CD4-positive, alpha-beta T cell treated with Interleukin-6 for 4 hours (primary cell): ENCODE data around the gene PLEKHA7.
A peak's percentile ranks its signal among the peaks of the same experiment; 100 is the strongest.
"Not testable (repeated sequence)": the region's sequence is repeated elsewhere in the genome, so short reads cannot be mapped to it uniquely, and the experiment has no call there.

Experiments used
- DNase-seq: peaks from one replicate; pipeline ENCODE4 v3.0.0-alpha.2; 2020; ENCODE audit warnings: mixed read lengths

The PLEKHA7 gene

DNA sequence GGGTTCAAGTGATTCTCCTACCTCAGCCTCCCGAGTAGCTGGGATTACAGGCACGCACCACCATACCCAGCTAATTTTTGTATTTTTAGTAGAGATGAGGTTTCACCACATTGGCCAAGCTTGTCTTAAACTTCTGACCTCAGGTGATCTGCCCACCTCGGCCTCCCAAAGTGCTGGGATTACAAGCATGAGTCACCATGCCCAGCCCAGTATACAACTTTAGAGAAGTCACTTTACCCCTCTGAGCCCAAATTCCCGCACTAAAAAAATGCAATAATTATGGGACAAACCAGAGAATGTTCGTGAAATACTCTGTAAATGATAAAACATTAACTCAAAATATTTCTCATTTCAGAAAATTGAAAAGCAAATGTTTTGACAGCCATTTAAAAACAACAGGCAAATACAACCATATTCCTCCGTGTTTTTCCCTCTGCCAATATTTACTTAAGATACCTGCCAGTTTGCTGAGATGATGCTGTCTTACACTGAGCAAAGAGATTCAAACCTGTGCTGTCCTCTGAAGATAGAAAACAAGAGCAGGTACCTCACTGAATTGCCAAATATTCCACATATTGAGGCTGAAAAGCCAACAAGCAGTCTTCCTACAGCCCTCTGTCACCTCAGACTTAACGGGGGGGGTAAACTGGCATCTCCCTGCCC is 9.6 kb downstream of the PLEKHA7 start:
- no peak for DNase-seq

GRCh38 chr11:17003426-17003825 is 10.8 kb downstream of the PLEKHA7 start:
- DNase-seq = no peak

- no peak for DNase-seq
These were observed 11.7 kb downstream of the PLEKHA7 start for GRCh38 chr11:17002543-17002942.

DNA sequence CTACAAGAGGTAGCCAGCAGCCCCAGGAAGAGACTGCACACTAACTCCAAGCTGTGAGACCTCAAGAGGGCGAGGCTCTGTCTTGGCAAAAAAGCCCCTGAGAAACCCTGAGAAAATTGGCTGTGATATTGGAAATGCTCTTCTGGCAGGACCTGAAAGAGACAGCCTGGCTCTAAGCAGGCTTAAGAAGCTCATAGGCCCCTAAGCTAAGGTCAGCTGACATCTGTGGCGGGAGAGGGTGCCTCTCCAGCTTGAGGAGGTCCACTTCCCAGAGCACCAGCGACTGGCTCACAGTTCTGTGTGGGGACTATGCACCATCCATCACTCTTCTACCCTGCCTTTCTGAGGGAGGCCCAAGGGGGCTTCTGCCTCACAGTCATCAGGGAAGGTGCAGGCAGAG is 12.4 kb downstream of the PLEKHA7 start:
- no peak for DNase-seq

GRCh38 chr11:17000987-17001386 is 13.2 kb downstream of the PLEKHA7 start:
- DNase-seq = no peak

DNA sequence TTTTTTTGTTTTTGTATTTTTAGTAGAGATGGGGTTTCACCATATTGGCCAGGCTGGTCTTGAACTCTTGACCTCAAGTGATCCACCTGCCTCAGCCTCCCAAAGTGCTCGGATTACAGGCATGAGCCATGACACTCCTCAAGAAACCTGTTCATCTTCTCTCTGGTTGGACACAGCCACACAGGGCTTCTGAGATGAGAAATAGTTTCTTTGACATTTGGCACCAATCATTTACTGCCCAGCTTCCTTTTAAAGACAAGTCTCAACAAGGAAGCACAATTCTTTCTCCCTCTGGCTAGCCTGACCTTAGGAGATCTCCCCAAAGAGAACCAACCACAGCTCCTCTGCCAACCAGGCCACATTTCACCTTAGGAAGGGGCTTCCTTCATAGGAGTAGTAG is 14.0 kb downstream of the PLEKHA7 start:
- not testable (repeated sequence) for DNase-seq

- no peak for DNase-seq
These were observed 15.1 kb downstream of the PLEKHA7 start for GRCh38 chr11:16999116-16999515.

DNA sequence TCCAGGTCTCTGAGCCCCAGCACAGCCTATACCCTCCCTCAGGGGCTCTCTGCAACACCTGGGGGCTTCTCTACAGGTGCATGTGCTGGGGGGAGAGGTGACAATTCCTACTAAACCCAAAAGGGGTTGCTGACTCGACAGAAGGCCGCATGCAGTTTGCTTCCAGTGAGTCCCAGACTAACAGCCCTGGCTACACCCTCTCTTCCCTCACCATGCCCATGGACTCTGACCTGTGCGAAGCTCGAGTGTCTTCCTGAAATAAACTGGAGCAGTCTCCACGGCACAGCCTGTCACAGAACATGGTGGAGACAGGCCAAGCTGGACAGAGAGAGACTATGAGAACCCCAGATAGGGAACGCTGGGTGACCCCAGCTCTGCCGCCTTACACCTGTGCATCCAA is 16.6 kb downstream of the PLEKHA7 start:
- DNase-seq = no peak

GRCh38 chr11:16993495-16993894 is 20.7 kb downstream of the PLEKHA7 start:
- no peak for DNase-seq

DNA sequence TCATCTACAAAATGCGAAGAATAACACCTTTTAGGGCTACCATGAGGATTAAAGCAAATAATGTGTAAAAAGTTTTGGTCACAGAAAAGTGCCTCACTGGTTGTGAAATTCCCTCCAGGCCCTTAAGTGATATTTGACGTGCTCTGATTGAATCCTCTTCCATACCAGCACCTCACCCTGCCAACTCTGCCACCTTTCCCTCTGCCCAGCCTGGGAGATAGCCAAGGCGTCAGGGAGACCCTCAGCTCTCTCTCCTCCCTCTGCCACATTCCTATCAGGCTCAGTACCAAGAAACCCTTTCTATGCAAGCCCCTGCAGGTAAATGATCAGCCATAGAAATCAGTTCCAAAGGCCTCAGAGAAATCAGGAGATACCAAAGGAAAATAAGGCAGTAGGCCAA is 21.4 kb downstream of the PLEKHA7 start:
- no peak for DNase-seq

DNA sequence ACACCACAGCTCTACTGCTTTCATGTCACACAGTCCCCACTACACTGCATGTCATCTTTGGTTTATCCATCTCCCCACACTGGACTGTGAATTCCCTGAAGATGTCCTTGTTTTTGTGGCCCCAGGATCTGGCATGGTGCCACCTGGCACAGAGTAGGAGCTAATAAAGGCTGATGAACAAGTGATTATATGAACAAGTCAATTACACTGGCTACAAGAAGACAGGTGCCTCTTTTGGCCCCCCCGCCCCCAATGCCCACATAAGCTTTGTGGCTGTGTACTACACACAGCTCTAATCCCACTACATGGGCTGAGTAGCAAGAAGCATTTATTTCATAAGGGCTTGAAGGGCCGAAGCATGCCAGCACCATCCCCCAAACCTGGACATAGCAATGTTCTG is 24.7 kb downstream of the PLEKHA7 start:
- DNase-seq = no peak

DNA sequence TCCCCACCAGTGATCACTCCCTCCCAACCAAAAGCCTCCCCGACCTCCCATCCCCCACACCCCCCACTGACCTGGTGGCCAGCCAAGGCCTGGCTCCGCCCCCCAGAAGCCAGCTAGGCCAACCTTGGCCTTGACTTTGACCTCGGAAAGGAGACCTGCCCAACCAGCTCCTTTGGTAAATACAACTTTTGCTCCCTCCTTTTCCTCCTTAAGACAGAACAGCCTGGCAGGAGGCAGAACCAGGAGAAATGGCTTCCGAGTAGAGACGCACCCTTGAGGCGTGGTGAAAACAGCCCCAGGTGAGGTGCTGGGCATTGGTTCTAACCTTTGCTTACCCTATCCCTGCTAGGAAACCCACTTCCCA is 27.0 kb downstream of the PLEKHA7 start:
- DNase-seq = no peak

DNA sequence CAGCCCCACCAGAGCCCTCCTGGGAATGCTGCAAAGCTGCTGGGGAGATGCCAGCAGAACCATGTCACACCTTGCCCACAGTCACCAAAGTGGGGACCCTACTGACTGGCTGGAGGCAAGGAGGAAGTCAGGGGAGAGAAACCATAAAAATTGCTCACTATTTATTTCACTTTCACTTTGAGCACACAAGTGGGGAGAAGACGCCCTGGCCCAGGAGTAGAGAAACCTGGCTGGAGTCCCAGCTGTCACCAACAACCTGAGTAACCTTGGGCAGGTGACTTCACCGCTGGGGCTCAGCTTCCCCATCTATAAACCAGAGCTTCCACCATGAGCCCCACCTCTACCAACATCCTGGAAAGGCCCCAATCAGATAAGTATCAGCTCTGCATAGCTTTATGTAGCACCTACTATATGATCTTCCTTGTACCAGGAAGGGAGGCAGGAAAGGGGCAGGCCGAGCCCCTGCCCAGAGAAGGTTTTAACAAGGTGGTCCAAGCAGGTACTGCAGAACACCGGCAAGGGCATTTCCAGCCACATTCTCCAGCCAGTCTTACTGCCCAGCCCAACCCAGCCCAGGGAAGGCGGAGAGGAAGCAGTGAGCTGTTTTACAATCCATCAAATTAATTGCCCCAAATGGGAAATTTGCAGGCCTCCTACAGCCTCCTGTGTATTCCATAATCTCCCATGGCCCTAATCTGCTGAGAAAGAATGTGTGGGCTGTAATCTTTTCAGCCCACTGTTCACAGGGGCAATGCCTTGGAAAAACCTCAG is 27.6 kb downstream of the PLEKHA7 start:
- DNase-seq = peak; percentile 62

DNA sequence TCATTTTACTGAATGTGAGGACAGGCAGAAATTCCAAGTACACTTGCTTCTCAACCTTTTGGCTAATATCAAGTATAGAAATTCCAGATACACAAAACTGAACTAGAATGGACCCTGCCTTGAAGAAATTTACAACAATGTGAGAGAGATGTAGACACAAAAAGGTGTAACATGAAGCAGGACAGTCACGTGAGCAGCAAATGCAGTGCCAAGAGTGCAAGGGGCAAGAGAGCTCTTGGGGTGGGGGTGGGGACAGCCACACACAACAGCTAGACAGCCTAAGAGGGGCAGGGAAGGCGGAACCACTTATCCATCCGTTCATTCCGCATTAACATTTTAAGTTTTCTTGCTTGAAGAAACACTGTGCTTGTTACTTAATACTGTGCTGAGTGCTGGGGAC is 28.9 kb downstream of the PLEKHA7 start:
- no peak for DNase-seq

- DNase-seq = no peak
These were observed 30.0 kb downstream of the PLEKHA7 start for GRCh38 chr11:16984229-16984628.

DNA sequence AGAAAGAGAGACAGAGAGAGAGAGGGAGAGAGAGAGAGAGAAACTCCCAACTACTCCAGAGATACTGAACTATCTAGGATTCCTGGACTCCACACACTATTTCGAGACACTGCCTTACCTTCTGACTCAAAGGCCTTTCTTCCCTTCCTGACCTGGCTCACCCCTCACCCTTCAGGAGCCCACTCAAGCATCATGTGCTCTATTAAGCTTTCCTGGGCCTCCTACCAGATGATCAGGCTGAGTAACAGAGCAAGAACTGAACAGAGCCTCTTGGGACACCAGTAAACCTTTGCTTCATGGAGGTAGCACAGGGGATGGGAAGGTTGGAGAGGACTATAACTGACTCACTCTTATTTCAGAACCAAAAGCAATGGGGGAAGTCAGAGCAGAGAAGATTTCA is 31.4 kb downstream of the PLEKHA7 start:
- no peak for DNase-seq

DNA sequence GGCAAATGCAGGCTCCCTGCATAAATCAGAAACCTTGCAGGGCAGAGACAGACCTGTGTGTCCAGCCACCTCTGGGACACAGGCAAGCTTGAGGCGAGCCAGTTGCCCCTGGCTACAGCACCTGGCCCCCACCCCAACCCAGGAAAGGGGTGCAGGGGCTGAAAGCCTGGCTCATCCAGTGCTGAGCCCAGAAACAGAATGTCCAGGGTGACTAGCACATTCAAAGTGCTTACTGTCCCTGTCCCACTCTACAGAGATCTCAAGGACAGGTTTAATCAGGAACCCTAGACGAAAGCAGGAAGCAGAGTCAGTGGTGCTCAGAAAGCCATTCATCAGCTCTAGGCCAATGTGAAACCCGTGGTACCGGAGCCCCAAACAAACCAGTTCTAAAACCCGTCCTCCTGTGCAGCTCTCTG is 31.9 kb downstream of the PLEKHA7 start:
- DNase-seq = no peak

- no peak for DNase-seq
These were observed 32.5 kb downstream of the PLEKHA7 start for GRCh38 chr11:16981651-16982194.

DNA sequence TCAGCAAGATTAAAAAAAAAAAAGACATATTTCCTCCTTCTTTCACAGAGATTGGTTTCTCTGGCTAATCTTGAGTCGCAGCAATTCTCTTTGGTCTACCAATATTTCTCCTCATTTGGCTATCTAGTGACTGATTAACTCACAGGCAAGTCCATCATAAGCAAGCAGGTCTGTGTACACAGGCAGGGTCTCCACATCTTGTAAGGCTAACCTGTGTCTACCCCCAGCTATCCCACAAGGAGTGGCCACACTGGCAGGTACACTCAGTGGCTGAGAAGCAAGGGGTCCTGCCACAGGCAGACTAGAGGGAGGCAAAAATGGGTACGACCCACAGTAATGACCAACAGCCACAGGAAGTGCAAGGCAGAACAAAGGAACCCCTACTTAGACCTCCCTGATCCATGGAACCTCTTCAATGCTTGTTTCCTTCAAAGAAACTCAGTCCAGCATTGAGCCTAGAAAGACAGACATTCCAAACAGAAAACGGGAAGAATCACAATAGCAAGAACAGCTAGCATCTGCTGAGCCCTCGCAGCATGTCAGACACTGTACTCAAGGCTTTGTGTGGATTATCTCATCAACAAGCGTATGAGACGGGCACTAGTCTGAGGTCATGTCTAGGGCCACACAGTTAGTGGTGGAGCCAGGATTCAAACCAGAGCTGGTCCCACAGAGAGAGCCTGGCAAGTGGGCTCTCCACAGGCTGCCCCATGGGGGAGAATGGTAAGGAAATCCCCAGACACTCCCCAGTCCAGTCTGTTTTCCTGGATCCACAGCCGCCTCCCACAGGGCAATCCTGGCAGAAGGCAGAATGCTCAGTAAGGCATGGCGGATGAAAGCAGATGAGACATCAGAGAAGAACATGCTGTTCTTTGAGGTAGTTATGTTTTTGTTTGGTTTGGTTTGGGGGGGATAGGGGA is 34.3 kb downstream of the PLEKHA7 start:
- DNase-seq = no peak

DNA sequence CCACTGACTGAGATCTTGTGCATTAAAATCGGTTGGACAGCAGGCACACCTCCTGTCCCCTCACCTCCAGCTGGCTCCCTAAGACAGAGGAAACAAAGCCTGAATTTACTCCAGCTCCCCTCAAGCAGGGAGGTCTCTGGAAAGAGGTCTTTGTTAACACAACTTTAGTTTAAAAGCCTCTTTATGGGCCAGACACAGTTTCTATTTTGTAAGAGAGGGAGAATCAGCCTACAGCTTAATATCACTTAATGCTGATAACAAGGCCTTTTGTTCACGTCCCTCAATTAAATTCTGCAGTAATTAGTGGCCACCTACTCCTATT is 36.3 kb downstream of the PLEKHA7 start:
- DNase-seq = no peak

GRCh38 chr11:16977136-16977993 is 36.8 kb downstream of the PLEKHA7 start:
- DNase-seq = no peak

GRCh38 chr11:16976379-16976778 is 37.8 kb downstream of the PLEKHA7 start:
- no peak for DNase-seq

DNA sequence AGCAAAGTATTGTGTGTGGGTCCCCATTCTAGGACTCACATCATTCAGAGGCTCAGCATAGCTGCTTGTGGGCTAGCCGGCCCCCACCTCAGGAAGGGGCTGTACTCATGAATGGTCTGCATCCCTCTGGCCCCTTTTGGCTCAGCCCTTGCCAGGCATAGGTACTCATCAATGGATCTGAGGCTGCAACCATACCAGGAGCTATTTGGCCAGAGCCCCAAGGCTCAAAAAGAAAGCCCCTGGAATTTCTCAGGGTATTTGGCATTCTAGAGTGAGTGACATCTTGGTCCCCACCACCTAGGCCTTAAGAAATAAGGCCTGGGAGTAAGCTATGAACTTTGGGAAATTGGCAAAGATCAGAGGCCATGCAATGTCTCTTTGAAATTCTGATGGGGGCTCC is 38.3 kb downstream of the PLEKHA7 start:
- DNase-seq = no peak
